HG02798 (cell line): ENCODE results near the gene TMEM242.
"Not testable (repeated sequence)": the region's sequence is repeated elsewhere in the genome, so short reads cannot be mapped to it uniquely, and the experiment has no call there.

Source experiments
- ATAC-seq: cut with Tn5 transposase; IDR thresholded peaks from one replicate; pipeline ENCODE4 v1.9.1; 2021; ENCODE audit warnings: mild to moderate bottlenecking; ENCODE audit not compliant: unreplicated experiment, poor library complexity

The TMEM242 gene

DNA sequence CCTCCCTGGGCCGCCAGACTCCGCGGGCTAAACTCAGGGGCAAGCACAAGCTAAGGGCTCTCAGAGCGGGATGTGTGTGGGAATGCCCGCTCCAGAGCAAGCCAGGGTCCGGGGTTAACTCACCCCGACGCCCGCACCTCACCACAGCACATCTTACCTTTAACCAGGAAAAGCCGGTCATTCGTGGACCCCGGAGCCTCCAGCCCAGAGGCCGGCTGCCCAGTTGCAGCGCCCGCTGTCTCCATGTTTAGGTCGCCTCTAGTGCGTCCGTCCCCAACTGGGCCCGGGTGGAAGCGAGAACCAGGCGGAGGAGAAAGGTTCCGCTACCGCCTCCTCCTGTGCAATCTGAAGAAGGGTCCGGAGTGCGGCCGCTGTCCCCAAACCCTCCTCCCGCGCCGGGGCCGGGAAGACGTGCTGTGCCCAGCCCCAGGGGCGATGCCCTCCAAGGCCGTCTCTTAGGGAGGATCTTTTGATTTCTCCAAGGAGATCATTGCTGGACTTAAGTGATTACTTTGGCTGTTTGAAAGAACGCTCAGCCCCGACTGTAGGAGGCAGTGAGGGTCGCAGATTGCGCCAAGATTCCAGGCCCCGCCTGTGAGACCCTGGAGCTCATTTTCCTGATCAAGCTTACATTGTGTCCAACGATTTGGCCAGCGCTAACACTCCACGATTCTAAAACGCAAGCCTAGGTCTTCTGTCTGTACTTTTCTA lies at the start of gene TMEM242:
TSS of gene TMEM242 (minus strand) at position 265 of the 711 bp plus-strand sequence. CDS start at position 245, 20 bp downstream.
- peak; percentile 94 for ATAC-seq

- ATAC-seq = no peak
Measured at GRCh38 chr6:157372501-157373280, 49.4 kb upstream of the TMEM242 start.

DNA sequence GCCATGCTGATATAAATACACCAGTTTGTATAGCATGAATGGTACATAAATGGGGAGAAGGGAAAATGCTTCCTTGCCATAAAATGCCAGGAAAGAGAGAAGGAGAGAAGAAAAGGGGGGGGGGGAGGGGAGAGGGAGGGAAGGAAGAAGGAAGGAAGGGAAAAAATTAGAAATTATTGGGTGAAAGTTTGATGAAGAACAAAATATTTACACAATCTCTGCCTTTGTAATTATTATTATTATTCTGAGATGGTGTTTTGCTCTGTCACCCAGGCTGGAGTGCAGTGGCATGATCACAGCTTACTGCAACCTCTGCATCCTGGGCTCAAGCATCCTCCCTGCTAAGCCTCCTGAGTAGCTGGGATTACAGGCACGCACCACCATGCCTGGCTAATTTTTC lies 47.4 kb upstream of the TMEM242 start:
- ATAC-seq = no peak

GRCh38 chr6:157368359-157369049 lies 45.2 kb upstream of the TMEM242 start:
- ATAC-seq = no peak

GRCh38 chr6:157366648-157367047 lies 43.3 kb upstream of the TMEM242 start:
- ATAC-seq = no peak

- no peak for ATAC-seq
Measured at GRCh38 chr6:157364705-157365104, 41.4 kb upstream of the TMEM242 start.

- no peak for ATAC-seq
Measured at GRCh38 chr6:157361886-157362285, 38.6 kb upstream of the TMEM242 start.

DNA sequence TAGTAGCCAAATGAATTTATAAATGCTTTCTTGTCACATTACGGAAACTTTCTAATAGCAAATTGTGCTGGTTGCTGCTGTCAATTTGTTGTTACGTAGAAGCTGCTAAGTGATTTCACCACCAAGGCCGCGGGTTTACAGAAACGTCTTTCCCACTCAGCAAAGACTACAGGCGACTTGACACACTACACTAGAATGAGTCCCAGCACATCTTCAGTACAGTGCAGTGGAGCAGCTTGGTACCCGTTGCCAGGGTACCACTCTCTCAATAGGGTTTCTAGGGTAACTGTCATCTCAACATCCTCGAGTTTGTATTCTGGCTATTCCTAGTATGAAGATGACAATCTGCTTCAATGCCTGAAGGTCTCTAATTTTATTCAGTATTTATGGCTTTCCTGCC lies 35.0 kb upstream of the TMEM242 start:
- no peak for ATAC-seq

DNA sequence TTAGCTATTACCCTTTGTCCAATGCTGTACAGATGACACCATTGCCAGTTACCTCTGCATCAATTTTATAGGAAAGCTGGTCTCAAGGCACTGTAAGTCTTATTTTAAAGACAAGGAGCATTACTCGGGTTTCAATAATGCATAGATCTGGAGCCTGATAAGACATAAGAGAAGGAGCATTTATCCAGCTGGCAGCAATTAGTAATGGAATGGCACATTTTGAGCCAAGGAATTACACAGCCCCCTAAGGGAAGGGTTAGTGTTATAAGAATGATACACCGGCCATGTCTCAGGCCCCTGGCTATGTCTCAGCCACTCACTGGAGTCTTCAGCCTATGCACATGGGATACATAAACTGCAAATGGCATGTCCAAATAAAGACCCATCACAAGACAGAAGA lies 23.1 kb upstream of the TMEM242 start:
- no peak for ATAC-seq

- ATAC-seq = no peak
Measured at GRCh38 chr6:157343732-157344131, 20.4 kb upstream of the TMEM242 start.

DNA sequence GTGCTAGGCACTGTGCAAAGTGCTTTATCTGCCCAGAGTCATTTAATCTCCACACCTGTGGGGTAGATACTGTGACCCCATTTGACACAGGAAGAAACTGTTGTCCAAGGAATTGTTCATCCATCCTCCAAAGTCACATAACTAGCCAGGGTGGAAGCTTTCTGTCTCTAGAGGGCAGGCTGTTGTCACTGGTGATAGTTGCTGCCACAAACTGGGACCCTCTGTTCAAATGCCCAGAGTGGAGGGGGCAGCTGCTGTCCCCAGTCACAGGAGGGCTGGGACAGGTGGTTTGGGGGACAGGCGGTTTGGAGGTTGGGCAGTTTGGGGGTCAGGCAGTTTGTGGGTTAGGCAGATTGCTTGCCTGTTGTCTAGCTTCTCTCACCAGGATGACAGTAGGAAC lies 16.1 kb upstream of the TMEM242 start:
- ATAC-seq = no peak

DNA sequence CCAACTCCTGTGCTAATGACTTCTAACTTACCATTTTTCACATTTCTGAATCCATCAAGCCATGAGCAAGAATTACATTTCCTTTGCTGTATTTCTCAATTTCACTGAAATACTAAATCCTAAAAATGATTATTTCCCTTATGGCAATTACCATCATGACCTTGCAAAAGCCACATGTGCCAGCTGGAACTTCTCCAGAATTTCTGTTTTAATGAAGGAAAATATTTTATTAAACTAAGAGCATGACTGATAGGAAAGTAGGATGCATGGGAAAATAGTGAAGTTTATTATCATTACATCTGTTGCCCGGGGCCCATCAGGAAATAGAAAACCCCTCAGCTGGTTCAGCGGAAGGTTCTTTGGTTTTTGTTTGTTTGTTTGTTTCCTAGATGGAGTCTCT lies 14.4 kb upstream of the TMEM242 start:
- ATAC-seq = no peak

- ATAC-seq = not testable (repeated sequence)
Measured at GRCh38 chr6:157337276-157337675, 14.0 kb upstream of the TMEM242 start.

- ATAC-seq = no peak
Measured at GRCh38 chr6:157335829-157336228, 12.5 kb upstream of the TMEM242 start.

- ATAC-seq = no peak
Measured at GRCh38 chr6:157333956-157334355, 10.6 kb upstream of the TMEM242 start.

GRCh38 chr6:157333537-157333936 lies 10.2 kb upstream of the TMEM242 start:
- no peak for ATAC-seq

GRCh38 chr6:157332813-157333212 lies 9.5 kb upstream of the TMEM242 start:
- ATAC-seq = no peak

- no peak for ATAC-seq
Measured at GRCh38 chr6:157330831-157331230, 7.5 kb upstream of the TMEM242 start.

- ATAC-seq = no peak
Measured at GRCh38 chr6:157329829-157330228, 6.5 kb upstream of the TMEM242 start.

- no peak for ATAC-seq
Measured at GRCh38 chr6:157328108-157328692, 4.9 kb upstream of the TMEM242 start.

GRCh38 chr6:157326979-157327378 lies 3.7 kb upstream of the TMEM242 start:
- no peak for ATAC-seq
